ENCODE measurements around the gene TEC. TPM values are rescaled to one million over a fixed set of nuclear protein-coding genes. Genes with fewer than 3 reads are reported as not detected.

The TEC gene
- total and polyA plus RNA-seq, 4 donors, result 0.98 to 2.6 (median 1.6) TPM

DNA sequence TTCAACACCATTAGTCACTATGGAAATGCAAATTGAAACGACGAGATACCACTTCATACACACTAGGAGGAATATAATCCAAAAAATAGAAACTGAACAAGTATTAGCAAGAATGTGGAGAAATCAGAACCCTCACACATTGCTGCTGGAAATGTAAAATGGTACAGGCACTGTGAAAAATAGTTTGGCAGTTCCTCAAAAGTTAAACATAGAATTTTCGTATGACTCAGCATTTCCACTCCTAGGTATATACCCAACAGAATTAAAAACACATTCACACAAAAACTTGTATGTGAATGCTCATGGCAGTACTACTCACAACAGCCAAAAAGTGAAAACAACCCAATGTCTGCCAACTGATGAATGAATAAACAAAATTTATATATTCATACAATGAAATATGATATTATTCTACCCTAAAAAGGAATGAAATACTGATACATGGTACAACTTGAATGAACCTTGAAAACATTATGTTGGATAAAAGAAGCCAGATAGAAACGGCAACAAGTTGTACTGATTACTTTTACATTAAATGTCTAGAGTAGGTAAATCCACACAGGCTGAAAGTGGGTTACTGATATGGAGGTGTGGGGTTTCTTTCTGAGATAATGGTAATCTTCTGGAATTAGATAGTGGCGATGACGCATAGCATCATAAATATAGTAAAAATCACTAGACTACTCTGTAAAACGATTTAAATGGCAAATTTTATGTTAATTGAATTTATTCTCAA is 22.3 kb downstream of the TEC start:
- DNase-seq (ENCODE audit: low read depth in 4 of 6, low spot score in 6 of 6), result no peak
- Histone ChIP-seq H3K36me3 (ENCODE audit: control insufficient read depth, insufficient read depth, low read length) (no peaks in the 10 kb centered on the region), H3K4me1 (ENCODE audit: control insufficient read depth, insufficient read depth, low read length) (no peaks in the 10 kb centered on the region), H3K27me3 (ENCODE audit: control insufficient read depth, insufficient read depth, low read length) (no peaks in the 10 kb centered on the region), H3K9me3 (ENCODE audit: control insufficient read depth, insufficient read depth, low read length) (no peaks in the 10 kb centered on the region), H3K27ac (ENCODE audit: low read depth, low read length) (no peak overlapping the region), H3K4me3 (ENCODE audit: low read depth, low read length) (no peak overlapping the region)
- WGBS (ENCODE audit: insufficient coverage), result no CpG with 5 or more reads among the region's 7 CpGs

DNA sequence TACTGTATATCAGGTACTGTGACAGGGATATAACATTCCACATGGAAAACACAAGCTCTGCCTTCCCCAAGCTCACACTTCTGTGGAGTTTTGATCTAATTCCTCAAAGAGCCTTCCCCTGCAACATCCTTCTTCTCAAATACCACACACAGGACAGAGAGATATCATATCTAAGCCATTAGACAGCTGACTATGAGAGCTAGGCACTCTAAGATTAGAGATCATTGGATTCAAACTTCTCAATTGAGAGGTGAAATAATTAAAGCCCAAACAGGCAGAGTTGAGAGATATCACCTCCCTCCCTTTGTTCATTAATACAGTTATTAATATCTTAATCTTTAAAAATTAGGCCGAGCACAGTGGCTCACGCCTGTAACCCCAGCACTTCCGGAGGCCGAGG is 25.0 kb downstream of the TEC start:
- no peaks in the 10 kb centered on the region for H3K27me3 ChIP-seq (ENCODE audit: control insufficient read depth, insufficient read depth, low read length)
- DNase-seq (ENCODE audit: low read depth in 4 of 6, low spot score in 6 of 6), result no peak
- no peaks in the 10 kb centered on the region for H3K36me3 ChIP-seq (ENCODE audit: control insufficient read depth, insufficient read depth, low read length)
- no peak overlapping the region for H3K27ac ChIP-seq (ENCODE audit: low read depth, low read length)
- no peaks in the 10 kb centered on the region for H3K4me1 ChIP-seq (ENCODE audit: control insufficient read depth, insufficient read depth, low read length)
- no peaks in the 10 kb centered on the region for H3K9me3 ChIP-seq (ENCODE audit: control insufficient read depth, insufficient read depth, low read length)
- WGBS (ENCODE audit: insufficient coverage), result no CpG with 5 or more reads among the region's 4 CpGs
- H3K4me3 ChIP-seq (ENCODE audit: low read depth, low read length), result no peak overlapping the region

DNA sequence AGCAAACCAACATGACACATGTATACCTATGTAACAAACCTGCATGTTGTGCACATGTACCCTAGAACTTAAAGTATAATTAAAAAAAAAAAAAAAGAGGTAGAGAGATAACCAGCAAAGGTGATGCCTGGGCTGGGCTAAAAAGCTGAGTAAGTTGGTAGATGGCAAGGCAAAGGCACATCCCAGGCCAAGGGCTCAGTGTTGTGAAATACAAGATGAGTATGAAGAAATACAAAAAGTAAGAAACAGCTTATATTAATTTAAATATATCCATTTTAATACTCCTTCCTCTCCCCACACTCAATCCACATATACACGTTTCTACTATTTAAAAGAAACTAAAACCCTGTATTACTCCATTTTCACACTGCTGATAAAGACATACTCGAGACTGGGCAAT is 25.8 kb downstream of the TEC start:
- no peak overlapping the region for H3K27ac ChIP-seq (ENCODE audit: low read depth, low read length)
- H3K27me3 ChIP-seq (ENCODE audit: control insufficient read depth, insufficient read depth, low read length), result no peaks in the 10 kb centered on the region
- H3K4me3 ChIP-seq (ENCODE audit: low read depth, low read length), result no peak overlapping the region
- H3K4me1 ChIP-seq (ENCODE audit: control insufficient read depth, insufficient read depth, low read length), result no peaks in the 10 kb centered on the region
- no peak for DNase-seq (ENCODE audit: low read depth in 4 of 6, low spot score in 6 of 6)
- WGBS (ENCODE audit: insufficient coverage), result no CpG with 5 or more reads among the region's 2 CpGs
- H3K36me3 ChIP-seq (ENCODE audit: control insufficient read depth, insufficient read depth, low read length), result no peaks in the 10 kb centered on the region
- H3K9me3 ChIP-seq (ENCODE audit: control insufficient read depth, insufficient read depth, low read length), result no peaks in the 10 kb centered on the region

DNA sequence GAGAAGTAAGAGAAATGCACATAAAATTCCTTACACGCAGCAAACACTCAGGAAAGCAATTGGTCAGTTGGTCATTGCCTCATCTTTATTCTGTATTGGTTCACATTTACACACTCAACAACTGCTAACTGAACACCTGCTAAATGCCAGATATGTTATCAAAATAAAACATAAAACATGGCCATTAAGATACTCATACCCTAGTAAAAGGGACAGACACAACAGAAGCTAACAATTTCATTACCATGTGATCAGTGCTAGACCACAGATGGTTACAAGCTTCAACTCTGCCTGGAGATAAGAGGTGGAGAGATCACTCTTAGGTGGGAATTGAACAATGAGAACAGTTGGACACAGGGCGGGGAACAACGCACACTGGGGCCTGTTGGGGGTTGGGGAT is 26.2 kb downstream of the TEC start:
- H3K36me3 ChIP-seq (ENCODE audit: control insufficient read depth, insufficient read depth, low read length), result no peaks in the 10 kb centered on the region
- H3K27ac ChIP-seq (ENCODE audit: low read depth, low read length), result no peak overlapping the region
- H3K9me3 ChIP-seq (ENCODE audit: control insufficient read depth, insufficient read depth, low read length), result no peaks in the 10 kb centered on the region
- no peaks in the 10 kb centered on the region for H3K4me1 ChIP-seq (ENCODE audit: control insufficient read depth, insufficient read depth, low read length)
- H3K27me3 ChIP-seq (ENCODE audit: control insufficient read depth, insufficient read depth, low read length), result no peaks in the 10 kb centered on the region
- no peak overlapping the region for H3K4me3 ChIP-seq (ENCODE audit: low read depth, low read length)
- DNase-seq (ENCODE audit: low read depth in 4 of 6, low spot score in 6 of 6), result no peak
- WGBS (ENCODE audit: insufficient coverage), result no CpG with 5 or more reads among the region's 3 CpGs

DNA sequence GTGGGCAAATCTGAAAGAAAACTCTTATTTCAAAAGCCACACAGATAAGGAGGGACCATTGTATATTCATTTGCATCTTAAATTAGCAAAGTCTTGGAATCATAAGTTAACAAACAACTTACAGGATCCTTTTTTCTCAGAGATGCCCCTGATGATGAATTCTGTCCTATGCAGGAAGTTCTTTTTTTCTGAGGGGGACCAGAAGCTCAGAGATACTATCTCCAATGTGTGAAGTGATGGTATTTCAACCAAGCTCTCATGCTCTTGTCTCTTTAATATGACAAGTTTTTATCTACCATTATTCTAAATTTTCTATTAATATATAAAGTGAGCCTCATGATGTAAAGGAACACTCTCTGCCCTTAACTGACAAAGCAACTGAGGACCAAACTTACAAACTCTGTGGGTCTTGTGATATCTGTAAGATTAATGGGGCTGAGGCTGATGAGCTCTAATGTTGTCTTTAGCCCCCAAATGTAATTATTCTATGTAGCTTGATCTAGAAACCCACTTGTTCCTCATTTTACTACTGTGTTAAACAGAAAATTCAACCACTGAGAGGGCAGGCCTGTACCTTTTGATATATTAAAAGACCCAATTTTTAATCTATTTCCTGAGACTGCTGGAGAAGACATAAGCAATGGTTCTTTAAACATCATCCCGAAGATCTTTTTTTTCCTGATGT is 27.0 kb downstream of the TEC start:
- no peak for DNase-seq (ENCODE audit: low read depth in 4 of 6, low spot score in 6 of 6)
- no CpG with 5 or more reads among the region's 1 CpG for WGBS (ENCODE audit: insufficient coverage)
- Histone ChIP-seq H3K27ac (ENCODE audit: low read depth, low read length) (no peak overlapping the region), H3K27me3 (ENCODE audit: control insufficient read depth, insufficient read depth, low read length) (no peaks in the 10 kb centered on the region), H3K36me3 (ENCODE audit: control insufficient read depth, insufficient read depth, low read length) (no peaks in the 10 kb centered on the region), H3K4me3 (ENCODE audit: low read depth, low read length) (no peak overlapping the region), H3K4me1 (ENCODE audit: control insufficient read depth, insufficient read depth, low read length) (no peaks in the 10 kb centered on the region), H3K9me3 (ENCODE audit: control insufficient read depth, insufficient read depth, low read length) (no peaks in the 10 kb centered on the region)

DNA sequence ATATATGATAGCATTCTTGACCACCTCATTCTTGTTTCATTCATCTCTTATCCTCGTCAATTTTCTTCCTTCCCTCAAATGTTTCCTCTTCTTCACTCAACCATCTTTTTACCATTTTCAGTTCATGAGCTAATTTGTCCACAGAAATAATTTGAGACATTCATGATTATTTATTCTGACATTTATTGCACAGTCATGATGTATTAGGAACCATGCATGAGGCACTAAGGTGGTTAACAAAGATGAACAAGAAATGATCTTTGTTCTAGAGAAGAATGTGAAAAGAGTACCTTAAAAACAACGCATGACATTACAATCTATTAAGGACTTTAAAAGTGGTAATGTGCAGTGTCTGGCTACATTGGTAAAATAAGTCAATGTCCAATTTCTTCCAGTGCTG is 27.9 kb downstream of the TEC start:
- Histone ChIP-seq H3K4me3 (ENCODE audit: low read depth, low read length) (no peak overlapping the region), H3K27ac (ENCODE audit: low read depth, low read length) (no peak overlapping the region), H3K9me3 (ENCODE audit: control insufficient read depth, insufficient read depth, low read length) (no peaks in the 10 kb centered on the region), H3K36me3 (ENCODE audit: control insufficient read depth, insufficient read depth, low read length) (no peaks in the 10 kb centered on the region), H3K27me3 (ENCODE audit: control insufficient read depth, insufficient read depth, low read length) (no peaks in the 10 kb centered on the region), H3K4me1 (ENCODE audit: control insufficient read depth, insufficient read depth, low read length) (no peaks in the 10 kb centered on the region)
- no CpG with 5 or more reads among the region's 2 CpGs for WGBS (ENCODE audit: insufficient coverage)
- no peak for DNase-seq (ENCODE audit: low read depth in 4 of 6, low spot score in 6 of 6)

DNA sequence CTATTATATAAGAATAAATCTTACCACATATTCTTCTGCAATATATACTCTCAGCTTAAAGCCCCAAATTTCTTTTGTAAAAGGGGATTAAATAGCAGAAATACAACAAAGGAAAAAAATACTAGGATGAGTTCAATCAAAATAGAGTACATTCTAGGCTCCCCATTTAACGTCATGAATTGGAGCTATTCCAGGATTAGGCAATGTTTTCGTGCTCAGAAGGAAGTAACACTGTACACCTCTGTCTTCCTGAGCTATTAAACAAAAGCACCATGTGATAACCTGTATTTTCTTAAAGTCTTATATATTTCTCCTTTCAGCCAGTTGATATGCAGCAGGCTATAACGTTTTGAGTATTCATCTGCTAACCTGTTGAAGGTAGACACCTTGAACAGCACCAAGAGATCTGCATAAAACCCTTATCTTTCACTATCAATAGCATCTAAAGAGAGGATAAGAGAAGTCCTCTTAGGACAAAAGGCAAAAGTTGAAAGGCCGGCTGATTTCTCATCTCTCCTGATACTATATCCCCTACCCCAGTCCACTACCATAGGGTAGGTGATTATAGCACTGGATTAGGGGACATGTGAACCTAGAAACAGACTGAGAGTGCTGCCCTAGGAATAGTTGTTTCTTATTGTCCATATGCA is 31.5 kb downstream of the TEC start:
- whole genome bisulfite sequencing (ENCODE audit: insufficient coverage), result 64% methylated on average over 2 of the region's 4 CpGs
- Histone ChIP-seq H3K36me3 (ENCODE audit: control insufficient read depth, insufficient read depth, low read length) (no peaks in the 10 kb centered on the region), H3K9me3 (ENCODE audit: control insufficient read depth, insufficient read depth, low read length) (no peaks in the 10 kb centered on the region), H3K4me3 (ENCODE audit: low read depth, low read length) (no peak overlapping the region), H3K4me1 (ENCODE audit: control insufficient read depth, insufficient read depth, low read length) (no peaks in the 10 kb centered on the region), H3K27me3 (ENCODE audit: control insufficient read depth, insufficient read depth, low read length) (no peaks in the 10 kb centered on the region), H3K27ac (ENCODE audit: low read depth, low read length) (no peak overlapping the region)
- DNase-seq (ENCODE audit: low read depth in 4 of 6, low spot score in 6 of 6), result no peak

DNA sequence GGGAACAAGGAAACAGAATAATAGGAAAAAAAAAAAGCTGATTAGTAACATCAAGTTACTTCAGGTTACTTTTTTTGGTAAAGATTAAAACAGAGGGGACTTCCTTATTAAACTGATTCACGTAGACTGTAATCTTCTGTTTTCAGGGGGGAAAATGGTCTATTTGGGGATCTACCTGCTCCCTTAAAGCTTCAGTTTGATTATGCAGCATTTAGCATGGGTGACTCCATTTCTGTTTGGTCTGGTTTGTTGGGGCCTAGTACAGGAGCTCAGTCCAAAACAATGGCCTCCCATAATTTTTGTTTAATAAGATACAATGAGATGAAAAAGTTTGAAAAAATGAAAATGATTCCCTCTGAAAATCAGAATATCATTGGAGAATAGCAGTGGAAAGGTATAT is 34.6 kb downstream of the TEC start:
- Histone ChIP-seq H3K27ac (ENCODE audit: low read depth, low read length) (no peak overlapping the region), H3K4me1 (ENCODE audit: control insufficient read depth, insufficient read depth, low read length) (no peaks in the 10 kb centered on the region), H3K27me3 (ENCODE audit: control insufficient read depth, insufficient read depth, low read length) (no peaks in the 10 kb centered on the region), H3K36me3 (ENCODE audit: control insufficient read depth, insufficient read depth, low read length) (no peaks in the 10 kb centered on the region), H3K9me3 (ENCODE audit: control insufficient read depth, insufficient read depth, low read length) (peaks cover 2% of the 10 kb centered on the region), H3K4me3 (ENCODE audit: low read depth, low read length) (no peak overlapping the region)
- DNase-seq (ENCODE audit: low read depth in 4 of 6, low spot score in 6 of 6), result no peak
- 100% methylated on average over 1 of the region's 1 CpG for WGBS (ENCODE audit: insufficient coverage)

DNA sequence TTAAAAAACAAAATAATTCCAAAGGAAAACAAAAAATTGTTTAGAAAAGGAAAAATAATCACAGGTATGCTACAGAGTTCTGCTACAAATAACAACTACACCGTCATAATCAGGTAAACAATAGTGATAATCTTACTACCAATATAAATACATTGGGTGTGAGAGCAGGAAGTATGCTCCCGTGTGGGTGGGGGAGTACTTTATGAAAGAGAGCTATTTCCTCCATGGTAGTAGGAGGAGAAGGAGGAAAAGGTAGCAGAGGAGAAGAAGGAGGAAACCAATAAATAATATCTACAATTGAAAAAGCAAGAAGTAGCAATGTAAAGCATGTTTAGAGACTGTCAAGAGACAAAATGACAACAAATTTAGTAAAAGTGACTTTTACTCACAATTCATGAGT is 35.1 kb downstream of the TEC start:
- Histone ChIP-seq H3K27me3 (ENCODE audit: control insufficient read depth, insufficient read depth, low read length) (no peaks in the 10 kb centered on the region), H3K36me3 (ENCODE audit: control insufficient read depth, insufficient read depth, low read length) (no peaks in the 10 kb centered on the region), H3K27ac (ENCODE audit: low read depth, low read length) (no peak overlapping the region), H3K9me3 (ENCODE audit: control insufficient read depth, insufficient read depth, low read length) (peaks cover 2% of the 10 kb centered on the region), H3K4me3 (ENCODE audit: low read depth, low read length) (no peak overlapping the region), H3K4me1 (ENCODE audit: control insufficient read depth, insufficient read depth, low read length) (no peaks in the 10 kb centered on the region)
- no CpG with 5 or more reads among the region's 2 CpGs for WGBS (ENCODE audit: insufficient coverage)
- DNase-seq (ENCODE audit: low read depth in 4 of 6, low spot score in 6 of 6), result no peak

DNA sequence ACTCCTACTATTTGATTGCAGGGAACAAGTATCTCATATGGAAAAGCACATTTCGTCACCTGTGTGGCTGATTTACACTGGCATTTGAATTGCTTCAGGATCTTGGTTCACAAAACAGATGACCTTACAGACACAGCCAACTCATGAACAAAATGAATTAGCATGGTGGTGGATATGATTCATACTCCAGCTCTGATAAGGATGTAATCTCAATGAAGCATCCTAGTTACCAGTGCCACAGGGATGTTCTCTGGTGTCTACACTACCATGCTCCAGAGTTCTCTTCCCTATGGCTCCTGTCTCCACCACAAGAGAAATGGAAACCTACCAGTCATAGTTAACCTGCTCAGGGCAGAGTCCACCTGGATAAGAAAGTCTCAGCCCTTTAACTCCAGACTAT is 40.7 kb downstream of the TEC start:
- WGBS (ENCODE audit: insufficient coverage), result no CpG with 5 or more reads among the region's 1 CpG
- Histone ChIP-seq H3K36me3 (ENCODE audit: control insufficient read depth, insufficient read depth, low read length) (no peaks in the 10 kb centered on the region), H3K4me3 (ENCODE audit: low read depth, low read length) (no peak overlapping the region), H3K27me3 (ENCODE audit: control insufficient read depth, insufficient read depth, low read length) (no peaks in the 10 kb centered on the region), H3K27ac (ENCODE audit: low read depth, low read length) (no peak overlapping the region), H3K4me1 (ENCODE audit: control insufficient read depth, insufficient read depth, low read length) (no peaks in the 10 kb centered on the region), H3K9me3 (ENCODE audit: control insufficient read depth, insufficient read depth, low read length) (peaks cover 2% of the 10 kb centered on the region)
- no peak for DNase-seq (ENCODE audit: low read depth in 4 of 6, low spot score in 6 of 6)
